Activated CD8-positive, alpha-beta T cell treated with anti-CD3 and anti-CD28 coated beads for 36 hours (primary cell): ENCODE measurements around the gene KRTAP9-7. TPM values are rescaled to one million over a fixed set of nuclear protein-coding genes. Genes with fewer than 3 reads are reported as not detected.
A peak's percentile ranks its signal among the peaks of the same experiment; 100 is the strongest.

Experiments used
- ATAC-seq: fragments of 200-7000 bp; cut with Tn5 transposase; one replicate; pipeline ENCODE4 v1.10.0; 2021; ENCODE audit warnings: mild to moderate bottlenecking, moderate library complexity
- CTCF ChIA-PET: fragments of 350-600 bp; sonication (Branson Sonifier 250); formaldehyde crosslinking; loops from one replicate; lab custom pipeline; 2021; ENCODE audit warnings: antibody characterized with exemption; lab: Charles Lee
- POLR2A ChIA-PET: fragments of 350-600 bp; sonication (Branson Sonifier 250); formaldehyde crosslinking; loops from one replicate; lab custom pipeline; 2021; ENCODE audit warnings: antibody characterized with exemption; lab: Charles Lee
- DNase-seq: peaks from one replicate; pipeline ENCODE4 v3.0.0-alpha.2; 2020
- H3K27ac Mint-ChIP-seq: one replicate; pipeline ENCODE4 v1.8.0; 2021; ENCODE audit warnings: mild to moderate bottlenecking, mixed read lengths
- H3K27me3 Mint-ChIP-seq: one replicate; pipeline ENCODE4 v1.8.0; 2021; ENCODE audit warnings: mixed read lengths
- H3K36me3 Mint-ChIP-seq: one replicate; pipeline ENCODE4 v1.8.0; 2021; ENCODE audit warnings: low read depth, mixed read lengths
- H3K4me1 Mint-ChIP-seq: one replicate; pipeline ENCODE4 v1.8.0; 2021; ENCODE audit warnings: low read depth, mixed read lengths
- H3K4me3 Mint-ChIP-seq: one replicate; pipeline ENCODE4 v1.8.0; 2021; ENCODE audit warnings: mild to moderate bottlenecking, moderate library complexity, mixed read lengths
- H3K9me3 Mint-ChIP-seq: one replicate; pipeline ENCODE4 v1.8.0; 2021; ENCODE audit warnings: mixed read lengths
- CTCF ChIP-seq: fragments of 200-600 bp; IDR thresholded peaks from one replicate; pipeline ENCODE4 v1.8.0; 2022; ENCODE audit warnings: antibody characterized with exemption, mild to moderate bottlenecking
- intact Hi-C: fragments of 100-400 bp; cut with micrococcal nuclease; formaldehyde crosslinking; loops from one replicate; pipeline ENCODE4 v1.10.0; 2022
- total RNA-seq, 2 experiments: library from RNA; stranded (reverse); gene quantifications; one replicate each; pipeline ENCODE4 v1.2.3, GENCODE V29; 2021

KRTAP9-7 gene
- total RNA-seq, 2 experiments from 2014 or later: not detected

DNA sequence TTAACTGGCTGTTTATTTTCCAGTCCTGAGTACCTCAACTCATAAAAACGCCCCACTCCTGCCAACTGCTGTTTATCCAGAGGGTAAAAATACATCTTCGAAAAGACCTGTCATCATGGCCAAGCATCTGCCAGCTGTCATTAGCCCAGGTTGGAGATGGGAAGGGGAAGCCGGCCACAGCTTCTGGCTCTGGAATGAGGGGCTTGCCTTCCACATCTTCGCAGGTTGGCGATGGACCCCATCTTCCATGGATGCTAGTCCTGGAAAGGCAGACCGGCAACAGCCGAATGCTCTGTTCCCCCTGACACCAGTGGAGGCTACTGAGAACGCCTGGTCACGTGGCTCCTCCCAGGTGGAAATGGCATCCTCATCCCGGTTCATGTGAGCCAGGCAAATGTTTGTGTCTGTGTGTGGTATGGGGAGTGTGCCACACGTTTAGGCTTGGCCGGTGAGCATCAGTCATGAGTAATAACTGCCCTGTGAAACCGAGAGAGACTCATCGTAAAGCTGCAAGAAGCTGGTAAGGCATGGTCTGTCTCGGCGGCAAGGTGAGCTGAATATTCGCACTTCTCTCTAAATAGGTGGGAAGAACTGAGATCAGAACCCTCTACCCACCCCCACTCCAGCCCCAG lies 40.4 kb downstream of the KRTAP9-7 start:
- Mint-ChIP-seq H3K9me3 (peaks cover 11% of the 10 kb centered on the region), H3K27me3 (no peaks in the 10 kb centered on the region), H3K4me1 (peaks cover 4% of the 10 kb centered on the region), H3K4me3 (no peak overlapping the region), H3K27ac (no peak overlapping the region), H3K36me3 (no peaks in the 10 kb centered on the region)
- DNase-seq (no peak), ATAC-seq (no peak)
- ChIA-PET CTCF (interaction anchor here (0.9 to 1.0 kb wide), 2 partner anchors 13 to 22 kb away, joined by 3 read pairs; no protein-coding TSS in a partner anchor), POLR2A (no interaction called here)
- no peak for TF ChIP-seq CTCF
- intact Hi-C loops: no loop called here

GRCh38 chr17:41318231-41318630 lies 42.7 kb downstream of the KRTAP9-7 start:
- H3K36me3 Mint-ChIP-seq: no peaks in the 10 kb centered on the region
- H3K9me3 Mint-ChIP-seq: peaks cover 11% of the 10 kb centered on the region
- H3K27ac Mint-ChIP-seq: no peak overlapping the region
- CTCF ChIA-PET: interaction anchor here (0.9 kb wide), 1 partner anchor 231 kb away, joined by 3 read pairs; no protein-coding TSS in a partner anchor
- no peak for TF ChIP-seq CTCF
- ATAC-seq (no peak), DNase-seq (no peak)
- no peaks in the 10 kb centered on the region for H3K27me3 Mint-ChIP-seq
- peaks cover 3% of the 10 kb centered on the region for H3K4me1 Mint-ChIP-seq
- intact Hi-C loops: no loop called here
- POLR2A ChIA-PET: interaction anchor here (0.7 kb wide), 1 partner anchor 9 kb away, joined by 3 read pairs; the partner anchor contains the start of gene KRTAP16-1
- H3K4me3 Mint-ChIP-seq: no peak overlapping the region

DNA sequence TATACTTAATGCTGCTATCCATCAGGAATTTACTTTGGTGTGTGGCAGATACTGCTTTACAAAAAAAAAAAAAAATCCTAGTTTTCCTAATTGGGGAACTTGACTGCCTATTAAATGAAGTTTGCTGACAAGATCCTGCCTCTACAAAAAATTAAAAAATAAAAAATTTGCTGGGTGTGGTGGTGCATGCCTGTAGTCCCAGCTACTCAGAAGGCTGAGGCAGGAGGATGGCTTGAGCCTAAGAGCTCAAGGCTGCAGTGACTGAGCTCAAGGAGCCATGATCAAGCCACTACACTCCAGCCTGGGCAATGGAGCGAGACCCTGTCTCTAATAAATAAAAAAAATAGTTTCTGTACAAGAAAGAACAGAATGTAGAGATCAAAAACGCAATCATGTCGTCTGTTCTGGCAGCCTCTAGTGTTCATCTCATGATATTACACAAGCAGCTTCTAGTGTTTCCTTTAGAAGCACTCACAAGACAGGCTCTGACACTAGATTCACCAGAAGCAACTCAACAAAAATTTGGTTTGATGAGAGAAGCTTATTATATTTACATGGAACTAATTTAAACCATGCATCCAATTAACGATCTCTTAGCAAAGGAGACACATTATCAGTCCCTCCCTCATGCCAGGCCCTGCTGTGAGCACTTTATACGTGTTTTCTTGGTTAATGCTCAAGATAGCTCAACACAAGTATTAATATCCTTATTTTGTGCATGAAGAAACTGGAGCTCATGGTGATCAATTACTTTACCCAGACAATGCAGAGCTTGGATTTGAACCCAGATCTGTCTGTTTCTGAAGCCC lies 46.8 kb downstream of the KRTAP9-7 start:
- ChIA-PET CTCF (interaction anchor here (0.6 to 2.7 kb wide), 39 partner anchors 9 to 515 kb away, joined by 3 to 22 read pairs (median 4); partner anchors contain the start of genes KRT39, KRTAP16-1 and KRTAP29-1), POLR2A (interaction anchor here (0.6 to 1.2 kb wide), 3 partner anchors 19 to 192 kb away, joined by 3 read pairs; partner anchors contain the start of gene KRTAP29-1)
- Mint-ChIP-seq H3K36me3 (no peaks in the 10 kb centered on the region), H3K27me3 (no peaks in the 10 kb centered on the region), H3K27ac (no peak overlapping the region), H3K9me3 (peaks cover 11% of the 10 kb centered on the region), H3K4me3 (no peak overlapping the region), H3K4me1 (peaks cover 15% of the 10 kb centered on the region)
- peak; percentile 82 for TF ChIP-seq CTCF
- DNase-seq (no peak), ATAC-seq (peak; percentile 74)
- intact Hi-C loops: loop anchor here (2.0 kb wide), 1 partner anchor 413 kb away; no protein-coding TSS in a partner anchor

GRCh38 chr17:41322903-41323895 lies 47.7 kb downstream of the KRTAP9-7 start:
- DNase-seq (no peak), ATAC-seq (no peak)
- ChIA-PET CTCF (interaction anchor here (0.7 to 2.7 kb wide), 34 partner anchors 8 to 515 kb away, joined by 3 to 22 read pairs (median 4); partner anchors contain the start of genes KRTAP16-1 and KRTAP29-1), POLR2A (interaction anchor here (0.9 to 1.2 kb wide), 2 partner anchors 20 to 24 kb away, joined by 3 read pairs; partner anchors contain the start of gene KRTAP29-1)
- Mint-ChIP-seq H3K4me1 (peaks cover 17% of the 10 kb centered on the region), H3K27me3 (no peaks in the 10 kb centered on the region), H3K9me3 (peaks cover 11% of the 10 kb centered on the region), H3K4me3 (no peak overlapping the region), H3K27ac (no peak overlapping the region), H3K36me3 (no peaks in the 10 kb centered on the region)
- intact Hi-C loops: loop anchor here (2.0 kb wide), 1 partner anchor 414 kb away; no protein-coding TSS in a partner anchor
- TF ChIP-seq CTCF: no peak
